ENCODE measurements around the gene PFKFB2. TPM values are rescaled to one million over a fixed set of nuclear protein-coding genes. Genes with fewer than 3 reads are reported as not detected.
A peak's percentile ranks its signal among the peaks of the same experiment; 100 is the strongest.

PFKFB2 gene
- 19.2 and 23.6 TPM in 2 replicates for total RNA-seq
- polyA plus RNA-seq, result 9.5 and 10.0 TPM in 2 replicates

DNA sequence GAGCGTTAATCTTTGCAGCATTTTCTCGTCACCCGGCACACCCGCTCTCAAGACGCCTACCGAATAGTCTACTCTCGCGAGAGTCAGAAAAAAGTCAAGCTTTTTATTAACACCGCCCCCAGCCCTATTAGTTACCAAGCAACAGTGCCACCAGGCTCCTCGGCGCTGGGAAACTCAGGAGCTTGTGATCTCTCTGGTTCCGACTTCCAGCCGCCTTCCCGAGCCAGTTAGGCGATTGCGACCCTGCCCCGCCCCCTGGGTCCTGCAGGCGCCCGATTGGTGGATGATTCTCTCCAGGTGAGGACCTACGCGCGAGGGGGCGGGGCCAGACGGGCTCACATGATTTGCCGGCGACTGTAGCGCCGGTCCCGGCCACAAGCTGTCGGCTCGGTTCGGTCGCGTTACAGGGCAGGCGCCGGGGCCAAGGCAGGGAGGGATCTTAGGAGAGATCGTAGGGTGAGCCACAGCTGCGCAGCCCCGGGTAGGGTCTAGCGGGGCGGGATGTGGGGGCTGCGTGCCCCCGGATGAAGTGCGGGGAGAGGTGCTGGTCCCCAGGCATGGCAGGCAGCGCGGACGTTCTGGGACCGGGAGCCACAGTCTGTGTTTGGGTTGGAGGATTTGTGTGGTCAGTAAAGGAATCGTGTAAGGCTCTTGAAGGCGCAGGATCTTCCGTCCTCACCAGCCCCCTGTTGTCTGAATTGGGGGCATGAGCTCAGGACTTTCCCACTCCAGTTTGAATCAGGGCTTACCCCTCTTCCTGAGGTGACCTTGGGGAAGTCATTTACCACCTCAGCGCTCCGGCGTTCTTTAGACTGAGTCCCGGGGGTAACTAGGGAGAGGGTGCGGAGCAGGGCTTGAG is at the start of gene PFKFB2:
TSS of gene PFKFB2 (plus strand) at position 365 of the 859 bp plus-strand sequence. CDS start 1,443 bp downstream, outside the sequence.
- no peaks in the 10 kb centered on the region for H3K9me2 ChIP-seq (replicated peaks; ENCODE audit: insufficient read depth)
- no peaks in the 10 kb centered on the region for H3K9me3 ChIP-seq (ENCODE audit: low read depth)
- H3K36me3 ChIP-seq (replicated peaks; ENCODE audit: insufficient read depth, low read depth), result no peaks in the 10 kb centered on the region
- peak within 1 kb of the TSS; percentile 83 for H3K4me2 ChIP-seq
- peaks cover 25% of the 10 kb centered on the region for H3K79me2 ChIP-seq
- peak; percentile 99 for DNase-seq (ENCODE audit: low spot score)
- H2AFZ ChIP-seq, result peak within 1 kb of the TSS; percentile 58
- H3K27ac ChIP-seq, result peak within 1 kb of the TSS; percentile 89
- peak within 1 kb of the TSS; percentile 38 for H3K4me3 ChIP-seq
- H3K27me3 ChIP-seq, result no peaks in the 10 kb centered on the region
- peaks cover 19% of the 10 kb centered on the region for H3K4me1 ChIP-seq (ENCODE audit: insufficient read depth)
- TF ChIP-seq, protein P1, sequence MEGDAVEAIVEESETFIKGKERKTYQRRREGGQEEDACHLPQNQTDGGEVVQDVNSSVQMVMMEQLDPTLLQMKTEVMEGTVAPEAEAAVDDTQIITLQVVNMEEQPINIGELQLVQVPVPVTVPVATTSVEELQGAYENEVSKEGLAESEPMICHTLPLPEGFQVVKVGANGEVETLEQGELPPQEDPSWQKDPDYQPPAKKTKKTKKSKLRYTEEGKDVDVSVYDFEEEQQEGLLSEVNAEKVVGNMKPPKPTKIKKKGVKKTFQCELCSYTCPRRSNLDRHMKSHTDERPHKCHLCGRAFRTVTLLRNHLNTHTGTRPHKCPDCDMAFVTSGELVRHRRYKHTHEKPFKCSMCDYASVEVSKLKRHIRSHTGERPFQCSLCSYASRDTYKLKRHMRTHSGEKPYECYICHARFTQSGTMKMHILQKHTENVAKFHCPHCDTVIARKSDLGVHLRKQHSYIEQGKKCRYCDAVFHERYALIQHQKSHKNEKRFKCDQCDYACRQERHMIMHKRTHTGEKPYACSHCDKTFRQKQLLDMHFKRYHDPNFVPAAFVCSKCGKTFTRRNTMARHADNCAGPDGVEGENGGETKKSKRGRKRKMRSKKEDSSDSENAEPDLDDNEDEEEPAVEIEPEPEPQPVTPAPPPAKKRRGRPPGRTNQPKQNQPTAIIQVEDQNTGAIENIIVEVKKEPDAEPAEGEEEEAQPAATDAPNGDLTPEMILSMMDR (IDR thresholded peaks at IDR 0.05; ENCODE audit: poor library complexity), result no peak
- TF ChIP-seq EZH2phosphoT487 (IDR thresholded peaks at IDR 0.05; ENCODE audit: low read depth, severe bottlenecking, unreplicated experiment), result no peak
- TF ChIP-seq EZH2 (IDR thresholded peaks at IDR 0.05; ENCODE audit: borderline replicate concordance), result no peak
- H4K20me1 ChIP-seq (ENCODE audit: insufficient read depth, poor library complexity, severe bottlenecking), result peaks cover 5% of the 10 kb centered on the region
- 2% methylated on average over 55 of the region's 56 CpGs for WGBS (ENCODE audit: low lambda C conversion rate, missing lambda C conversion rate)

DNA sequence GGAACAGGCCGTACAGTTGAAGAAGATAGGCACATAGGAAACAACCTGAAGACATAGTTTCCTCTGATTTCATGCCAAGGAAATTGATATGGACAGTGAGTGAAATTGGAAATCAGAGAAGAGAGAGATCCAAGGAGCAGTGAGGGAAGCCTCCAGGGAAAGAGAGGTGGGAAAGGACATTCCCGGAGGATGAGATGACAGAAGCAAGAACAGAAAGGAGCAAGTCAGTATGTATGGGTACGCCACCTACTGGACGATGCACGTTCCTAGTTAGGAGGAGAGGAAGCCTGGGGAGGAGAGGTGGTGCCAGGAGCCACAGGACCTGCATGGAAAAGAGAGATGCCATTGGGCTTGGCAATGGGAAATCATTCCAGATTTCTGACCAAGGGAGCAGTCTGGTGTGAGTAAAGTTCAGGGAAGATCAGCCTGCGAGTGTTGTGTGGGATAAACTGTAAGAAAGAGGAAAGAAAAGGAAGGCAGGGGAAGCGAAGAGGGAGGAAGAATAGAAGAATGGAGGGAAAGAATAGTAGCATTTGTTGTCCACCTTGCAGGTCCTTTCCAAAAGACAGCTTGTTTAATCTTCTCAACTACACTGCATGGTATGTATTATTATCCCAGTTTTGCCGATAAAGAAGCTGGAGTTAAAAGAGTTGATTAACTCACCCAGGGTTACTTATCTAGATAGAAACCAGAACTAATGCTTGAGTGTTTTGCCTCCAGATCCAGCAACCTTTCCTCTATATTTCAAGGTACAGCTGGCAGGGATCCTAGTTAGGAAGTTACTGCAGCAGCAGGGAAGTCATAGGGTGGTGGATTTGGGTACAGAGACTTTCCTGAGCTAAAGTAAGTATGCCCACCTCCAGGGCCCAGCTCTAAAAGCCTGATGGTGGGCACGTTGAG is 47.9 kb upstream of the PFKFB2 start:
- DNase-seq (ENCODE audit: low spot score), result peak; percentile 85
- Histone ChIP-seq H2AFZ (no peak overlapping the region), H3K9me2 (replicated peaks; ENCODE audit: insufficient read depth) (no peaks in the 10 kb centered on the region), H3K27me3 (no peaks in the 10 kb centered on the region), H3K4me3 (no peak overlapping the region), H4K20me1 (ENCODE audit: insufficient read depth, poor library complexity, severe bottlenecking) (no peaks in the 10 kb centered on the region), H3K4me2 (peak overlapping the region; percentile 33), H3K36me3 (replicated peaks; ENCODE audit: insufficient read depth, low read depth) (no peaks in the 10 kb centered on the region), H3K79me2 (no peaks in the 10 kb centered on the region), H3K4me1 (ENCODE audit: insufficient read depth) (peaks cover 22% of the 10 kb centered on the region), H3K27ac (peak overlapping the region; percentile 87), H3K9me3 (ENCODE audit: low read depth) (no peaks in the 10 kb centered on the region)
- 48% methylated on average over 9 of the region's 9 CpGs for WGBS (ENCODE audit: low lambda C conversion rate, missing lambda C conversion rate)
- no peak for TF ChIP-seq EZH2phosphoT487 (IDR thresholded peaks at IDR 0.05; ENCODE audit: low read depth, severe bottlenecking, unreplicated experiment)
- TF ChIP-seq, protein P1 (IDR thresholded peaks at IDR 0.05; ENCODE audit: poor library complexity), result peak; percentile 61

DNA sequence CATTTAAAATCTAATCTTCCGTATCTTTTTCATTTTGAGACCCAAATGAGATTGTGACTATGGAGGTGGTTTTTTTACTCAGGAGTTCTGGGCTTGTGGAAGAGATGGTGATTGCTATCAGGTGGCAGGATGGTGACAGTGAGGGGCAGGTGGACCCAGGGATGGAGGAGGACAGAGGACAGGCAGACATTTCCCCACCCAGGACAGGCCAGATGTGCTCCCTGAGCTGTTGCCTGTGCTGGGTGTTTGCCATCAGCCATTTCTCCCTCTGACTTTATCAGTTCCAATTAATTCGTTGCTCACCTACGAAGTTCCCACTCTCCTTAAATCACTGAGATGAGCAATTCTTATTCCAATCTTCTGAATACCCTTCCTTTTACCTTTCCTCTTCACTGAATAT is 47.0 kb upstream of the PFKFB2 start:
- Histone ChIP-seq H3K9me3 (ENCODE audit: low read depth) (no peaks in the 10 kb centered on the region), H3K4me2 (no peak overlapping the region), H3K4me3 (no peak overlapping the region), H3K27ac (peak overlapping the region; percentile 87), H3K4me1 (ENCODE audit: insufficient read depth) (peaks cover 24% of the 10 kb centered on the region), H2AFZ (no peak overlapping the region), H3K27me3 (no peaks in the 10 kb centered on the region), H3K36me3 (replicated peaks; ENCODE audit: insufficient read depth, low read depth) (no peaks in the 10 kb centered on the region), H3K79me2 (no peaks in the 10 kb centered on the region), H4K20me1 (ENCODE audit: insufficient read depth, poor library complexity, severe bottlenecking) (no peaks in the 10 kb centered on the region), H3K9me2 (replicated peaks; ENCODE audit: insufficient read depth) (no peaks in the 10 kb centered on the region)
- 90% methylated on average over 3 of the region's 3 CpGs for WGBS (ENCODE audit: low lambda C conversion rate, missing lambda C conversion rate)
- no peak for TF ChIP-seq EZH2 (IDR thresholded peaks at IDR 0.05; ENCODE audit: borderline replicate concordance)
- TF ChIP-seq, protein P1 (IDR thresholded peaks at IDR 0.05; ENCODE audit: poor library complexity), result no peak
- DNase-seq (ENCODE audit: low spot score), result no peak

Measured in hepatocyte (in vitro differentiated cells).